8988T (cell line): ENCODE results near the gene OTULIN.

Experiments
- DNase-seq: peaks from one replicate; pipeline ENCODE4 v3.0.0; 2011

Gene OTULIN

DNA sequence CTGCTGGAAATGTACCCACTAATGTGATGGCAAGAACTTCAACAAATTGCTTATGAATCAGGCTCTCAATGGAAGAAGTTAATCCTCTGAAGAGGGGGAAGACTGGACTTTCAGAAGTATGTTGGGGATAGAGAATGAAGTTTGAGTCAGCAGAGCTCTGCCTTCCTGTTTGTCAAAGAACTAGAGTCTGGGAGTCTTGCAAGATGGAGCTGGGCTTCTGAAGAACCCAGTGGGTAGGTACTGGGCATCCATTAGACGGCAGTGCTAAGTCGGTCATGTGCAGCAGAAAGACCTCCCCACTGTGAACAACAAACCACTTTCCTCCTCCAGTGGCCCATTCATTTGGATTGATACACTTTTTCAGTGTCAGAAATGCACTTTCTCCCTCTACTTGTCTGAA lies 34.6 kb downstream of the OTULIN start:
- no peak for DNase-seq

- no peak for DNase-seq
Observed at GRCh38 chr5:14699807-14700400, 35.4 kb downstream of the OTULIN start.

DNA sequence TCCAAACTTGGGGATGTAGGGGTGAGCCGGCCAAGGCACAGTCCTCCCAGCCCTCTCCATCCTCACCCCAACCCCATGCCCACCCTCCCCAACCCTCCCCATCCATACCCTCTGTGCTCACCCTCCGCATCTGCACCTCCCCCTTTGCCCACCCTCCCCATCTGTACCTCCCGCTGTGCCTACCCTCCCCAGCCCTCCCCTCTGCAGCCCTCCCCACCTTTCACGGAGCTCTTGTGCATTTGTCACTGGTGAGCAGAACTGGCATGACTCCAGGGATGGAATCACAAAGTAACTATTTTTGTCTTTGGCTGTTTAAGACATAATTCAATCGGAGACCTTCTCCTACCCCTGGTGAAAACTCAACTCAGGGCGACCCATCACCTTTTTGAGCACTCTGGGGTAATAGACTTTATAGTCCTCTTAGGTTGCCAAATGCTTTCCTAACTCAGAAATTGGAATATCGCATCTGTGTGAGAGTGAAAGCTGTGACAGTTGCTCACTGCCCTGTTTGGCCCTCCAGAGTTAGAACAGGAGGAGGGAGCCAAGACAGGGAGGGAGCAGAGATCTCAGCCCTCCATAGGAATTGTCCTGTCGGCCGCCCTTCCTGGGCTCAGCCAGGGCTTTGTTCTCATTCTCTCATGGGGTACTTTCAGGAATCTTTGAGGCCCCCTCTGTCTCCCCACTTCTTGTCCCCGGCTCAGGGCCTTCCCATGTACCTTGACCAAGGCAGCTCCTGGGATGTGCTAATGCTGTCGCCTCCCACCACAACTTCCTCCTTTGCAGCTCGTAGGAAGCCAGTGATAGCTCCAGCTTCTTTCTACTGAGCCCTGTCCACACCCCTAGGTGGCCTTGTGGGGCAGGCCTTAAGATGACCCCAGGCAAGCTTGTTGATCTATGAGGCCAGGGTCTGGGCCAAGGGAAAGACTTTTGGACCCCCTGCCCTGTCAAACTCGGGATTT lies 36.2 kb downstream of the OTULIN start:
- DNase-seq, result no peak

GRCh38 chr5:14701556-14701955 lies 37.0 kb downstream of the OTULIN start:
- DNase-seq, result no peak

DNA sequence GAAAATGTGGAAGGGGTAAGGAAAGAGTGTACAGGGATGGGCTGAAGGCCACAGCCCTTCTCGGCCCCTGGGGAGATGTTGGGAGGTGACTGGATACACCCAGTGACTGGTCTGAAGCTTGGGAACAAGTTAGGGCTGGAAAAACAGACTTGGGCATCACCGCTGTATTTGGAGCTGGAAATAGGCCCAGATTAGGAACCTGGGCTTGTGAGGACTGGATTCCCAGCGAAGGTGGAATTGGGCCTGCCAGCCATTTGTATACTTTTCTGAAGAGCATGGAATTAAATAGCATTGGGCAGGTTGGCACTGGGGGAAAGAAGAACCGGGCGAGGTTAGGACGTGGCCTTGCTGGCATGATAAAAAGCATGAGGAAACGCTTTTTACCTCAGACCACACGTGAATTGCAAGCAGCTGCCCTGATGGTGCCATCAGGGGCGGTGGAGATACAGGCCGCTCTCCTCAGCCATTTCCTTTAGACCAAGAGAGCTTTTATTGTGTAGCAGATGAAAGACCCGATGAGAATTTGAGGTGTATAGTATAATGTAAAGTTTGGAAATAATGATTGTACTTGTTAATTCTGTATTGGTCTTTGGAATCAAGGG lies 37.8 kb downstream of the OTULIN start:
- DNase-seq, result no peak

GRCh38 chr5:14705556-14705955 lies 41.0 kb downstream of the OTULIN start:
- DNase-seq, result no peak

GRCh38 chr5:14706615-14707021 lies 42.1 kb downstream of the OTULIN start:
- no peak for DNase-seq

DNA sequence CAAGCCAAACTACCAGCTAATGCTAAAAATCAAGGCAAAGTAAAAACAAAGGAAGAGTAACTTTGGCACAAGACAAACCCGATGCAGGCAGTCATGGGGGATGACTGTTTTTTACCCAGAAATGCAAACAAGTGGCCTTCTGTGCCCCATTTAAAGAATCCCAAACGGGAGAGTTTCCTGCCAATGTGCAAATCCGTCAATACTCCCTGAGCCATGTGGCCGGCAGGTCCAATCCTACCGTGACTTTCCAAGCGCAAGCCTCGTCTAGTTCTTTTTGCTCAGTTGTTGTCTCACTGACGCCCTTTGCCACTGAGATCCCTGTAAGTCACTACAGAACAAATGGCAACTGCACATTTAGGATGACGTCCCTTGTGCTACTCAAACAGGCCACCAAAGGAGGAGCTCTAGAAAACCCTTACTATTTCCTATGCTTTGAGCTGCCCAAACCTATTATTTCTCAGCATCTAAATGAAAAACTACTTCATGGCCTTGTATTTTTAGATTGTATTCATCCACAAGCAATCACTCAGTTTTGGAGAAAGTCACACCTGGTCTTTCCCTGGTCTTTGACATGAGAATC lies 43.4 kb downstream of the OTULIN start:
- DNase-seq, result no peak

DNA sequence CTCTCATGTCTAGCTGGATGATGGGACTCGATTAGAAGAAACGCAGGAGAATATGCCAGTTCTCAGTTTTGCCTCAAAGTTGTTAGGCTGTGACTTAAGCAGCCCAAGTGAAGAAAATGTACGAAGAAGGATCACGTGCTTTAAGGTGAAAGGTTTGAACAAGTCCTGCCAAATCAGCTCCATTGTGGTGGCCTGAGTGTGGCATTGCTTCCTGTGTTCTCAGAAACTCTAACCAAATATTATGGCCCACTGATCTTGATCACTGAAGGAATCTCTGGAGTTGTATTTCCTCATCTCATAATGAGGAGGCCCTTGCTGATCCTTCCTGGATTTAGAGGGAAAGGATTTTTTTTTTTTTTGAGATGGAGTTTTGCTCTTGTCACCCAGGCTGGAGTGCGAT lies 44.0 kb downstream of the OTULIN start:
- DNase-seq, result no peak

DNA sequence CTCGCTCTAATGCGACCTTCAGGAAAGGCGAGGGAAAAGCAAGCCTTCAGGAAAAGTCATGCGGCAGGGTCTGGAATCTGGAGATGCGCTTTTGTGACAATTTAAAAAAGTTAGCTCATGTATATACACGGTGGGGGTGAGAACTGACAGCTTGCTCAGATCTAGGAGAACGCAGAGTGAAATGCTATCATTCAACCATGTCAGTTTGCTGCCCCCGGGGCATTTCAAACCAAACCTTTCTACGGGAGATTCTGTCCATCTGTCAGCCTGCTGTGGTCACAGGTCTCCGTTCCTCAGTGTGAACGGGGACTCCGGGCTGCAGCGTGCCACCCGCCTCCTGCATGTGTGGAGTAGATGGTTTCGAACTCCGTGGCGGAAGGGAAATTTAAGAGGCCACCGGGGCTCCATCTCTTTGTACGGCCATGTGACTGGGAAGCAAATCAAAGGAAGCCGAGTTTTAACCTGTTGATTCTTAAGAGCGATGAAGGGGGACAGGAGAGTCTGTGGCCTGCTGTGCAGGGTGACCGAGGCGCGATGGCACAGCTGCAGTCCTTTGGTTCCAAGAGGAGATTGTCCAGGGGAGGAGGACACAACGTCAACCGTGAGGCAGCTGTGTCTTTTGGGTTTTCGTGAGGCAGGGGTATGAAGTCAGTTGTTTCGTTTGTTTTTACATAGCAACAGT lies 45.9 kb downstream of the OTULIN start:
- DNase-seq, result no peak

- DNase-seq, result no peak
Observed at GRCh38 chr5:14712131-14712530, 47.6 kb downstream of the OTULIN start.

DNA sequence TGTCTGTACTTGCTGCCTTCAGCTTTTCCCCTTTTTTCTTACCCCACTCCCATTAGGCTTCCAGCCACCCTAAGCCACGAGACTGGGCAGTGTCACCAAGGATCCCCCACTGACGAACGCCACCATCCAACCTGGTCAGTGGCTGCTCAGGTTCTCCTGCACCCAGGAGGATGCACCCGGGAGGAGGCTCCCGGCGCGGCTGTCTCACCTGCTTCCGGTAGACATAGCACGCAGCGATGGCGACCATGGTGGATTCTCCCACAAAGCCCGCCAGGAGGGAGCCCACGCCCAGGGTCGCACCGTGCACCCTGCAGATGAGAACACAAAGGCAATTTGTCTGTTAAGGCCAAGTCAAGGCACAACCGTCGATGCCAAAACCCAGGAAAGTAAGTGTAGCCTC lies 48.1 kb downstream of the OTULIN start:
- DNase-seq, result no peak

DNA sequence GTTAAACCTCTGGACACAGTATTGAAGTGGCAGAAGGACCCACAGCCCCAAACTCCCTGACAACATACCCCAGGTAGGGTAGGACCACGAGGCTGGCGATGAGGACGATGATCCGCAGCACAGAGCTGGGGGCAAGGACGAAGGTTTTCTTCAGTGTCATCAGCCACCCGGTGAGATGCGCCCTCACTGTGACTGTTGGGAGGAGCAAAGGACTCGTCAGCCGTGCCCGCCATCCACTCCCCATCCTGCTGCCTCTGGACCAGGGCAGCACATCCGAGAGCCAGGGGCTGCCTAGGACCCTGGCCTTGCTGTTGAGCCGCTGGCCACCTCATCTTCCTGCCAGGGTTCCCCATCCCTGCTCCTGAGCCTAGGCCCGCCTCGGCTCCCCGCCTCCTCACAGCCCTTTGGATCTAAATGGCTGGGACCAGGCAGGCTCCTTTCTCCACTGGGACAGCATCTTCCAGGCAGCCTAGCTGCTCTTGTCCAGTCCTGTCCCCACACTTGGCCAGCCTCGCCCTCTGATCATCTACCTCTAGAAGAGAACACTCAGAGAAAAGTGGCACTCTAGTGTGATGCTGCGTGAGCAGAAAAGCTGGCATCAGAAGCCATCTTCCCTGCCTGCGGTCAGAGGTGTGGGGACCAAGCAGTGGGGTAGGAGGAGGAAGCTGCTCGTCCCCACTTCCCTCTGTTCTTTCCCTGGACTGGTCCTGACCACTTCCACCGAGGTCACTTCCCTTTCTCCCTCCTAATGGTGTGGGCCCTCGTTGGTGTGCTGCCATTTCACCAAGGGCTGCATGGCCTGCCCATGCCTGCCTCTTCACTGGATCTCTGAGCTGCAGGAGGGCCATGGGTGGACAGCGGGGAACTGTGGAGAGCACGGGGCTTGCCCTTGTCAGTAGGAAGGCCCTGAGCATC lies 49.2 kb downstream of the OTULIN start:
- no peak for DNase-seq

DNA sequence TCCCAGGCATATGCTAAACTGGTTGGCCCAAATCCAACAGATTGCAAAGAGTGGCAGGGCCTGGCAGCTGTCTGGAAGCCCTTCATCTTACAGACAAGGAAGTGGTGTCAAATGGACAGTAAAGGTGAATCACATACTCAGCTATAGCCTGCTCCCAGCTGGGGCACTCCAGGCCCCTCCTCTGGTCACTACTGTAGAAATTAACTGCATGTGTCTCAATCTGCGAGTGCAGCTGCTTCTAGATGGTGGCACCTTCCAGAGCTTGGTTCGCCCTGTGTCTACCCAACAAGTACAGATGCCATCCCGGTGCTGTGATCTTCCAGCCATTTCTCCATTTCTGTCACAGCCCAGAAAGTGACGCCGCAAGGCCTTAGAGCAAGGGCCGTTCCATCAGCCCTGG lies 50.2 kb downstream of the OTULIN start:
- no peak for DNase-seq

- no peak for DNase-seq
Observed at GRCh38 chr5:14715481-14715880, 51.0 kb downstream of the OTULIN start.

GRCh38 chr5:14716755-14717752 lies 52.5 kb downstream of the OTULIN start:
- DNase-seq, result no peak

DNA sequence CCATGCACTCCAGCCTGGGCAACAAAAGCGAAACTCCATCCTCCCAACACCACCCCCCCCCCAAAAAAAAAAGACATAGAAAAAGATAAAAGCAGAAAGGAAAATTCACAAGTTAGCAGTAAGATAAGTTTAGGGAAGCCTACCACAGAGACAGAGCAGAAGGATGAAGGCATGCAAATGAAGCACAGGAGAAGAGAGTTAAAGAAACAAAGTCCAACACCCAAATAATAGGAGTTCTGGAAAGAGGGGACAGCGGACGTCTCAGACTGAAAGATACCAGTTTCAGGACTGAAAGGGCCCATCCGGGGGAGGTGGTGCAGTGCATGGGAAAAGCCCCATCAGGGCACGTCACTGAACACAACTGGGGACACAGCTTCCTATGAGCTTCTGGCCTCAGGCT lies 54.3 kb downstream of the OTULIN start:
- no peak for DNase-seq

DNA sequence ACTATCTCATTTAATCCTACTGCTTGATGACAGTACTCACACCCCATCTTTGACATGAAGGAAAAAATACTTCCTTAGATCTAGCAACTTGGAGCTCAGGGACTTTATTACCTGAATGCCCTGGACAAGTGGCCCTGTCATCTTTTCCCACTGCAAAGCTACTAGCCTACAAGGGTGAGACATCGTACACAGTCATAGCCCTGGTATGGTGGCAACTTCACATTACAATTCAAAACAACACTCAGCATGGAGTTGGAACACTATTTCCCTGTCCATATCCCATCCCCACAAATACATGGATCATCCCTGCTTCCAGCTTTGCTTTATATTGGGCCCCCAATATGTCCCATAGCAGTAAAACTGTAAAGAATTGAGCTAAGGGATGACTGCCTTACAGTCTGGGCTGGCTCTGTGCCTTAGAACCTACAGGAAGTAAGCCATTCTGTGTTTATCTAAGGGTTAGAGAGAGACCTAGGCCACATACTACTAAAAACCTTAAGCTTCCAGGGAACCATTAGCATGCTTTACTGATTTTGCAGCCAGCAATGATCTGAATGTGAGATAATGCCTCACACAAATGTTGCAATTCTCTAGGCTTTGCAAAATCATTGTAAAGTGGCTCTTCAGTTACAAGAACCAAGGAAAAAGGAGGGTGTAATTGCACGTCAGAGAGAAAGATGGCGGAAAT lies 55.9 kb downstream of the OTULIN start:
- no peak for DNase-seq

DNA sequence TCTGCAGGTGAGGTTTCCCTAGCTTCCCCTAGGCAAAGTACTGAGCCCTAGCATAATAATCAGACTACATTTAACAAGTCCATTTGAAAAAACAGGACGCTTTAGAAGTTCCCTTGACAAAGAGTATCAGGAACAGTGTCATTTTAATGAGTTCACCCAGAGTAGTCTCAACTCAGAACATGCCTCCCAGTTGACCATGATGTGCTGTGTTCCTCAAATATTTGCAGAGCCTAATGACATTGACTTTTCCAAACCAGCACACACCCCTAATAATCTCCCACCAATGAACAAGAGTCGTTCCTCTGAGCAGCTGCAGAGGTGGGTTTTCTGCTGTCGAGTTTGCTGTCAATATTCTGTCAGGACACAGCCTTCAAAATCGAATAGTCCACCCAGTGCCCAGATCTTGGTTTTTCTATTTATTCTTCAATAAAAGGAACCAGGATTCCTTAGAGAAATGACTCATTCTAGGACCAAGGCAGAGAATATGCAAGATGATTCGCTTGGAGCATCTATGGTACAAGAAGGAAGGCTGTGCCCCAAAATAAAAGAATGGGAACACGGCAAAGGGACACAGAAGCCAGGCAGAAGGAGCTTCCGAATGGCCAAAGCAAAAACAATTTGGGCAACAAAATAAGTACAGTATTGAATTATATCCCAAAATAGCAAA lies 57.6 kb downstream of the OTULIN start:
- no peak for DNase-seq
